ENCODE data around the gene NEDD4L. TPM values are rescaled to one million over a fixed set of nuclear protein-coding genes. Genes with fewer than 3 reads are reported as not detected.

The NEDD4L gene
- total RNA-seq, 1 donor from 2014 or later, result 15.6 TPM

DNA sequence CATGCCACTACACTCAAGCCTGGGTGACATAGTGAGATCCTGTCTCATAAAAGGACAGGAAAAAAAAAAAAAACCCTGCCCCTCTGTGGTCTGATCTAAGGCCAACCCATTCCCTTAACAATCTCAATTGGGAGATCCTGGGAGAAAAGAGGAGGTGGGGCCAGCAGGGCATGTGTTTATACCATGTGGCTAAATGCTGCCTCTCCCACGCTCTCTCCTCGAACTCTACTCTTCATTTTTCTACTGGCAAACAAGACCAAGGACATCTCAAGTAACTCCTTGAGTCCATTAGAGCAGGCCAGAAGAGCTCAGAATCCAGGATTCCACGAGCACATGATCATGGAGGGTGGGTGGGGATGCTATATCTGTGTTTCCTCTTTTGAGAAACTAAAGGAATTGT lies 16.7 kb upstream of the NEDD4L start:
- no peak for DNase-seq (ENCODE audit: low spot score in 2 of 2)
- H3K27me3 ChIP-seq, result no peaks in the 10 kb centered on the region
- TF ChIP-seq, protein P1, sequence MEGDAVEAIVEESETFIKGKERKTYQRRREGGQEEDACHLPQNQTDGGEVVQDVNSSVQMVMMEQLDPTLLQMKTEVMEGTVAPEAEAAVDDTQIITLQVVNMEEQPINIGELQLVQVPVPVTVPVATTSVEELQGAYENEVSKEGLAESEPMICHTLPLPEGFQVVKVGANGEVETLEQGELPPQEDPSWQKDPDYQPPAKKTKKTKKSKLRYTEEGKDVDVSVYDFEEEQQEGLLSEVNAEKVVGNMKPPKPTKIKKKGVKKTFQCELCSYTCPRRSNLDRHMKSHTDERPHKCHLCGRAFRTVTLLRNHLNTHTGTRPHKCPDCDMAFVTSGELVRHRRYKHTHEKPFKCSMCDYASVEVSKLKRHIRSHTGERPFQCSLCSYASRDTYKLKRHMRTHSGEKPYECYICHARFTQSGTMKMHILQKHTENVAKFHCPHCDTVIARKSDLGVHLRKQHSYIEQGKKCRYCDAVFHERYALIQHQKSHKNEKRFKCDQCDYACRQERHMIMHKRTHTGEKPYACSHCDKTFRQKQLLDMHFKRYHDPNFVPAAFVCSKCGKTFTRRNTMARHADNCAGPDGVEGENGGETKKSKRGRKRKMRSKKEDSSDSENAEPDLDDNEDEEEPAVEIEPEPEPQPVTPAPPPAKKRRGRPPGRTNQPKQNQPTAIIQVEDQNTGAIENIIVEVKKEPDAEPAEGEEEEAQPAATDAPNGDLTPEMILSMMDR (IDR thresholded peaks at IDR 0.05), result no peak
- H3K36me3 ChIP-seq, result no peaks in the 10 kb centered on the region
- H3K4me3 ChIP-seq, result no peak overlapping the region
- intact Hi-C loops (cut with DNase I), result no loop called here
- H3K4me1 ChIP-seq, result no peaks in the 10 kb centered on the region
- H3K27ac ChIP-seq, result no peak overlapping the region
- H3K9me3 ChIP-seq, result no peaks in the 10 kb centered on the region

DNA sequence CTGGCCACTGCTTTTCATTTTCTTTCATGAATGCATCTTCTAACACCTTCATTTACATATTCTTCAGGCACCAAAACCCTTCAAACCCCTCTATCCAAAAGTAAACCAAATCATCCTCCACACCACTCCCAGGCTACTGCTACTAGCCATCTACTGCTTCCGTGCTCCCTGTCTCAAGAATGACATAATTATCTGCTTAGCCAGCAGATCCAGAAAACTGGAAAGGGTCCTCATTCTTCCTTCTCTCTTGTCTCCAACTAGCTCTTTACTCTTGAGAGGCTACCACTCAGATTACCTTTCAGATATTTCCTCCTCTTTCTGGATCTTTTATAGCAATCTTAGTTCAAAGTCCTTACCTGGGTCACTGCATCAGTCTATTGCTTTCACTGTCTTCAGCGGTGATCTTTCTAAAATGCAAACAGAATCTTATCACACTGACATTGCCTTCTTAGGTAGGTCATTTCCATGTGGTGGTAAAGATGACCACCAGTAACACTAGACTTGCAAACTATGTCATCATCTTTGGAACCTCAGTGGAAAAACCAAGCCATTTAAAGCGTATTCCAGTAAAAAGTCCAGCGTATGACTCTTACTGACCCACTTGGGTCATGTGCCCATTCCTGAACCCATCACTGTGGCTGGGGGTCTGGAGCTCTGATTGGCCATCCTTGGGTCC lies 15.8 kb upstream of the NEDD4L start:
- Histone ChIP-seq H3K4me3 (no peak overlapping the region), H3K27ac (no peak overlapping the region), H3K27me3 (no peaks in the 10 kb centered on the region), H3K9me3 (no peaks in the 10 kb centered on the region), H3K4me1 (no peaks in the 10 kb centered on the region), H3K36me3 (no peaks in the 10 kb centered on the region)
- TF ChIP-seq, protein P1 (IDR thresholded peaks at IDR 0.05), result no peak
- intact Hi-C loops (cut with DNase I), result no loop called here
- no peak for DNase-seq (ENCODE audit: low spot score in 2 of 2)

DNA sequence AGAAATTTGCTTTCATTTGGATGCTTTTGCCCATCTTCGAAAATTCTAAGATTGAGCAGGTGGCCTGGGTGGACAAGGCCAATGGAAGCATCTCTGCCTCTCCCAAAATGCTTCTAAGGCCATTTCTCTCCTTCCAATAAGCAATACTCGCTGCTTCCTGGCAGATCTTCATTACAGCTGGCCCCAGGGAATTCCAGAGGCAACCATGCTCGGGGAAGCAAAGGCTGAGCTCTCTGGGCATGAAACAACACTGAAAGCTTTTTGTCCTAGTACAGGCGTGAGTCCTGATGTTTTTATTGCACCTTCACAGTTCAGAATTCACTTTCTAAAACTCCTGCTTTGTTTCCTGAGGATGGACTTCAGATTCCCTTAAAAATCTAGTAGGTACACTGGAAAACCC lies 11.8 kb upstream of the NEDD4L start:
- Histone ChIP-seq H3K9me3 (no peaks in the 10 kb centered on the region), H3K4me3 (no peak overlapping the region), H3K27me3 (no peaks in the 10 kb centered on the region), H3K27ac (no peak overlapping the region), H3K4me1 (no peaks in the 10 kb centered on the region), H3K36me3 (no peaks in the 10 kb centered on the region)
- no peak for DNase-seq (ENCODE audit: low spot score in 2 of 2)
- TF ChIP-seq, protein P1 (IDR thresholded peaks at IDR 0.05), result no peak
- intact Hi-C loops (cut with DNase I), result no loop called here

DNA sequence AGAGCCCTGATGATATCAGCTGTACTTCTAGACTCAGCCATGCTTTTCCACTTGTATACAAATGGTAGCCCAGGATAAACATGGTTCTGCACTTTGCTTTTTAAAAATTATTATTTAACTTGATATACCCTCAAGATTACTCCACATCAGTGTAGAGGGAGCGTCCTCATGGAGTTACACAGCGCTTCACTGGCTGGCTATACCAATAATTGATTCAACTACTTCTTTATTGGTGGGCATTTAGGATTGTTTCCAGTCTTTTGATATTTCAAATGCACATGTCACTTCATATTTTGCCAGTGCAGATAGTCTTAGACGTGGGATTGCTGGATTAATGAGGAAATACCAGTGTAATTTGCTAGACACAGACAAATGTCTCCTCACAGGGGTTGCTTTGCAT lies 10.8 kb upstream of the NEDD4L start:
- H3K27me3 ChIP-seq, result no peaks in the 10 kb centered on the region
- TF ChIP-seq, protein P1 (IDR thresholded peaks at IDR 0.05), result no peak
- no peak for DNase-seq (ENCODE audit: low spot score in 2 of 2)
- H3K4me1 ChIP-seq, result no peaks in the 10 kb centered on the region
- no peaks in the 10 kb centered on the region for H3K9me3 ChIP-seq
- H3K27ac ChIP-seq, result no peak overlapping the region
- H3K4me3 ChIP-seq, result no peak overlapping the region
- H3K36me3 ChIP-seq, result no peaks in the 10 kb centered on the region
- intact Hi-C loops (cut with DNase I), result no loop called here

DNA sequence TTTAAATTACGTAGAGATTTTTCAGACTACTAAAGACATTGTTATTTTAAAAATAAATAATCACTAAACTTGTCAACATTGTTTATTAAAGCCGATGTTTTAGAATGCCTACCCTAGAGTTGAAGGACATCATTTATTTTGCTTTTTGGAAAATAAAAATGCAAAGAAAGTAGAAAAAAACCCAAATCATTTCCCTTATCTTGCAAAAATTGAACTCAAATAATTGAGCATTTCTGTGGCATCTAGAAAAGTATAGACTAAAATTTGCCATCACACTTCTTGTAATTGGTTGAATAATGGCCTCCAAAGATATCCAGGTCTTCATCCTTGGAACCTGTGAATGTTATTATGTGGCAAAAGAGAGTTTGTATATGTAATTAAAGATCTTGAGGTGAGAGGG lies 9.7 kb upstream of the NEDD4L start:
- H3K9me3 ChIP-seq, result no peaks in the 10 kb centered on the region
- no peak for DNase-seq (ENCODE audit: low spot score in 2 of 2)
- H3K4me3 ChIP-seq, result no peak overlapping the region
- TF ChIP-seq, protein P1 (IDR thresholded peaks at IDR 0.05), result no peak
- H3K4me1 ChIP-seq, result no peaks in the 10 kb centered on the region
- H3K27ac ChIP-seq, result no peak overlapping the region
- H3K36me3 ChIP-seq, result no peaks in the 10 kb centered on the region
- intact Hi-C loops (cut with DNase I), result no loop called here
- no peaks in the 10 kb centered on the region for H3K27me3 ChIP-seq

DNA sequence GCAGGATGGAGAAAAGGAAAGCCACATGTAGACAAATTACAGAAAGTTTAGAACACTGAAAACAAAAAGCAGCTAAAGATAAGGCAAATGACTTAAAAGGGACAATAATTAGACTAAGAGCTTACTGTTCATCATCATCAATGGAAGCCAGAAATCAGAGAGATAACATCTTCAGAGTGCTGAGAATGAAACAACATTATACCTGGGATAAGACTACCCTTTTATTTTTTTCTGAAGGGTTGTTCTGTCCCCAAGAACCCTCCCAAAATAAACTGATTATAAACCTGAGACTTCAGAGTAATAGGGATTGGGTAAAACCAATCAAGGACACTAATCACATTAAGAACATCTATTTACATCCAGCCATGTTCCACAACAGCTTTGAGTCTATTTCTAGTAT lies 6.9 kb upstream of the NEDD4L start:
- Histone ChIP-seq H3K9me3 (no peaks in the 10 kb centered on the region), H3K36me3 (no peaks in the 10 kb centered on the region), H3K27ac (no peak overlapping the region), H3K27me3 (no peaks in the 10 kb centered on the region), H3K4me3 (no peak overlapping the region), H3K4me1 (no peaks in the 10 kb centered on the region)
- no peak for DNase-seq (ENCODE audit: low spot score in 2 of 2)
- TF ChIP-seq, protein P1 (IDR thresholded peaks at IDR 0.05), result no peak
- intact Hi-C loops (cut with DNase I), result no loop called here

All from ascending aorta (tissue), 2 donors.